ENCODE data around the gene EFCAB12.
A peak's percentile ranks its signal among the peaks of the same experiment; 100 is the strongest.
"Not testable (repeated sequence)": the region's sequence is repeated elsewhere in the genome, so short reads cannot be mapped to it uniquely, and the experiment has no call there.

EFCAB12 gene

DNA sequence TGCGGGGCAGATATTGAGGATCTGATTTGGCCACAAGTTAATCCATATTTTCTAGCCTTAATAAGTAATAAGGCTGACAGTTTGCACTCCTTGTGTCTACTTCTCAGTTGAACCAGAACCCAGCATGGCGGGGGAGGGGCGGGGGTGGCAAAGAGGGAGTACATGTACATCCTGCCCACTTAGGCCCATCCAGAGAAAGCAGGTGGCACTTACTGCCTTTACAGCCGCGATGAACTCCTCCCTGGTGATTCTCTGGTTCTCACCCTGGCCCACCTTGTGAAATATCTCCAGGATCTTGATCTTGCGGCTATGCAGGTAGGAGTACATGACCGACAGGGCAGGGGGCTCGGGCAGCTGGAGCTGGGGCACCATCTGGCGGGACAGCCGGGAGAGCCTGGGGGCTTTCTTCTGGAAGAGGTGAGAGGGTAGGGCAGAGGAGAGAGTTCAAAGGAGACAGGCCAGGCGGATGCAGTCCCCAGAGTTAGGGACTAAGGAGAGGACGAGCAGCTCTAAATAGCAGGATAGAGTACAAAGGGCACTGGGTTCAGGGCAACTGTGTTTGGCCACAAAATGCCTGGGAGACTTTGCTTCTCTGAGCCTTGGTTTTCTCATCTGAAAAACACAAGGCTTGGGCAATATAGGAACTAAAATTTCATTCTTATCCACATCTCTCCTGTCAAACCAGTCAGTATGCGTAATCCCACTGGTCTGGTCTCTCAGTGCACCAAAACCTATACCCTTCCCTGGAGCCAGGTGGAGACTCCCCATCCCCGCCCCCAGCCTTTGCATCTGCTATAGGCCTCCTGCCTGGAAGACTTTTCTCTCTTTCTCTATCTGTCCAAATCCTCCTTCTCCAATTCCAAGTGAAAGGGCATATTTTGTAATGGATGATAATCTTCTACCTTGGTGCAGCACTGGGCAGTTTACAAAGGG, 10.1 kb downstream of the EFCAB12 start:
- DNase-seq: peak; percentile 44

DNA sequence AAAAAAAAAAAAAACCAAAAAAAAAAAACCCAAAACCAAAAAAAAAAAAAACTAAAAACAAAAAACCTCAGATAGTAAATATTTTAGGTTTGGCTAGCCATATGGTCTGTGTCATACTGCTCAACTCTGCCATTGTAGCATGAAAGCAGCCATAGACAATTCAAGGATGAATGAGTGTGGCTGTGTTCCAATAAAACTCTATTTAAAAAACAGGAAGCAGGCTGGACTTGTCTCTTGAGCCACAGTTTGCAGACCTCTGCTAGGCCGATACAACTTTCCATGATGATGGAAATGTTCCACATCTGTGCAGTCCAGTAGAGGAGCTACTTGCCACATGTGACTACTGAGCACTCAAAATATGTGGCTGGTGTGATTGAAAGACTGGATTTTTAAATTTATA, 11.1 kb downstream of the EFCAB12 start:
- DNase-seq: no peak

DNA sequence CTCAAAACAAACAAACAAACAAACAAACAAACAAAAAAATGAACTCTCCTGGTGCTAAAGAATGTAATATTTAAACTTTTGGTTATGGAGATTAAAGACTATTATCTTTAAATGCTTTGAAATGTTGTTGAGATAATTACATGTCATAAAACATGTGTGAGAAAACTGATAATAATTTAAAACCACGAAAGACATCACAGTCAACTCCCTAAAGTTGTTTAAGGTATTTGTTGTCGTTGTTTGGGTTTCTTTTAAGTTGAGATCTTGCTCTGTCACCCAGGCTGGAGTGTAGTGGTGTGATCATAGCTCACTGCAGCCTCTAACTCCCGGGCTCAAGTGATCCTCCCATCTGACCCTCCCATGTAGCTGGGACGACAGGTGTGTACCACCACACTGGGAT, 12.0 kb downstream of the EFCAB12 start:
- DNase-seq: peak; percentile 24

DNA sequence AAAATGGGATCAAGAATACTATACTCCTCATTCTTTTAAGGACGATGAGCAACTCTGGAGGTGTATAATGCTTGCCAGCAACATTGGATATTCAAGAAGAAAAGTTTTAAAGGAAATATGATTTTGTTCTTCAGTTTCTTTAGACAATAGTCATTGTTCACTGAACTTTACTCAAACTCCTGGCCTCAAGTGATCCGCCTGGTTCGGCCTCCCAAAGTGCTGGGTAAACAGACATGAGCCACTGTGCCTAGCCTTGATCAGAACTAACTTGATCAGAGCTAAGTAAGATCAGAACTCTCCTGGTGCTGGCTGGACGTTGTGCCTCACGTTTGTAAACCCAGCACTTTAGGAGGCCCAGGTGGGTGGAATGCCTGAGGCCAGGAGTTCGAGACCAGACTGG, 12.6 kb downstream of the EFCAB12 start:
- peak; percentile 28 for DNase-seq

DNA sequence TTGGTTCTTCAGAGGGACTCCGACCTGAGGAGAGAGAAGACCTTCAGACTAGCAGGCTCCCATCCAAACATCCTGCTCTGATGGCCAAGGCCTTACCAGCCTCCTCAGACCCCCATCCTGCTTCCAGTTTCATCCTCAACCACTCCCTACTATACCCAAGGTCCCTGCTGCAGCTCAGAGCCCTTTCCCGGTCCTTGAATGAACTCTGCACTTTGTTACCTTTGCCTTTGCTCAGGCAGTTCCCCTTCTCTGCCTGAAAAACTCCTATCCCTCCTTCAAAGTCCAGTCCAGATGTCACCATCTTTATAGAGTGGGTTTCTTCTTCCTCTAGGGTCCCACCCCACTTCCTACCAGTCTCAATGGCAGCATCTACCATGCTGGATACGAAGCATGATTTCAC, 13.1 kb downstream of the EFCAB12 start:
- peak; percentile 15 for DNase-seq

GRCh38 chr3:129413687-129414506, 14.5 kb downstream of the EFCAB12 start:
- peak; percentile 48 for DNase-seq

DNA sequence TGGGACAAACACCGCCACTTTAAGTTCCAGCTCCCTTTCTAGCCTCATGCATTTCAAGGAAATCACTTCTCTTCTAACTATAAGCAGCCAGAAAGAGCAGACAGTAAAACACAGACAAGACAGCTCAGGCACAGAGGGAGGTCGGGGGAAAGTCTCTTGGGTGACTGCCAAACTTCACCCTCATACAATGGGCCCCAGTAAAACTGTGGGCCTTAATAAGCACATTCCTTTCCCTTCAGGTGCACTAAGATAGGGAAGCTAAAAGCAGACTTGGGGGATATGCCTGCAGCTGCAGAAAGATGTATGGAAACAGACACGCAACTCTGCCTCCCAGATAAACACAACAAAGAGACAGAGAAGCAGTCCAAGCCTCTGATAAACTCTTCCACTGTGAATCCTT, 15.2 kb downstream of the EFCAB12 start:
- DNase-seq: not testable (repeated sequence)

DNA sequence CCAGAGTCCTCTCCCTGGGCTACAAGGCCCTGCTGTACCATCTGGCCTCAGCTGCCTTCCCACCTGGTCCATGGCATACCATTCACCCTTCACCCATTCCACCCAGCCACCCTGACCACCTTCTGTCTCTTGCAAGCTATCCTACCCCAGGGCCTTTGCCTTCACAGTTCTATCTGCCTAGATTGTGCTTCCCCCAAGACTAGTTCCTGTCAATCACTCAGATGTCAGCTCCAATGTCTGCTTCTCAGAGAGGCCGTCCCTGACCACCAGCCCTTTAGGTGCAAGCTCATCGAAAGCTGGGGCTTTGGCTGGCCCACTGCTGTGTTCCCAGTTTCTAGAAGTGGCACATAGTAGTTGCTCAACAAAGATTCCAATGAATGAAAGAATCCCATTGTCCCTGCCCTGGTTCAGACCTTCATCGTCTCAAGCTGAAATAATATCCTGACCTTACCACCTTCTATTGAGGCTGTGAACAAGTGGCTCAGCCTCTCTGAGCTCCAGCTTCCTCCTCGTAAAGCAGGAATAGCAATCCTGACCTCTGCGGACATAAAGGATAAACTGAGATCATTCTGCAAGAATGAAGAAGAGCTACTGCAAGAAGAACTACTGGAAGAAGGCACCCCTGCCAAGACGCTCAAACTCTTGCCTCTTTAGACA, 15.8 kb downstream of the EFCAB12 start:
- peak; percentile 31 for DNase-seq

DNA sequence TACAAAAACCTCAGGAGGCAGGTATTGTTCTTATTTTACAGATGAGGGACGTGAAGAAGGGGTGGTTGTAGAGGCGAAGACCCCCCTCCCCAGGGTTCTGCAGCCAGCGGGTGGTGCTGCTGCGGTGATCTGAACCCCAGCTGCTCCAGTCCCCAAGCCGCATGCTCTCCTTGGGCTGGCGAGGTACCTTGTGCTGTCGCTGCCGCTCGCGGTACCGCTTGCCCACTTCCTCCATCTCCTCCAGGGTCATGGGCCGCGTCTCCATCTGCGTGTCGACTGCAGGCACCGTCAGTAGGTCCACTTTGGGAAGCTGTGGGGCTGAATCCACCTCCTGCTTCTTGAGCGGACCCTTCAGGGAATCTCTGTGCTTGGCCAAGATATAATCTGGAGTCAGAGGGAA, 17.5 kb downstream of the EFCAB12 start:
- no peak for DNase-seq

- DNase-seq: no peak
These were observed 18.9 kb downstream of the EFCAB12 start for GRCh38 chr3:129409541-129409940.

GRCh38 chr3:129404610-129405009, 23.8 kb downstream of the EFCAB12 start:
- DNase-seq: no peak

GRCh38 chr3:129404130-129404529, 24.3 kb downstream of the EFCAB12 start:
- DNase-seq: no peak

- DNase-seq: no peak
These were observed 25.0 kb downstream of the EFCAB12 start for GRCh38 chr3:129403450-129403849.

DNA sequence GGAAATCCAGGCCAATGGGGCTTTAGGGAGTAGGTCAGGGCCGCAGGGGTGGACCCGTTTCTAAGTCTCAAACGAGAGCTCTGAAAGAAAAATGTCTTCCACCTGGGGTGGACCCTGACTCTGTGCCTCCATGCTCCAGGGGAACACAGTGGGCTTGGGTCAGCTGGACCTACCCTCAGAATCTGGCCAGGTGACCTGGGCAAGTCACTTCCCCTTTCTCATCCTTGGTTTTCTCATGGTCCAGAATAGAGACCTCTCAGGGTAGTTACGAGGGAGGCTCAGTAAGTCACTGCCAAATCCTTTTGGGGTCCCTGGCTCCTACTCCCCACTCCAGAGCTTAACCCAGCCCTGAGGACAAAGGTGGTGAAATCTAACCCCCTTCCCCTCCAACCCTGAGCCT, 25.8 kb downstream of the EFCAB12 start:
- DNase-seq: no peak

GRCh38 chr3:129402210-129402609, 26.2 kb downstream of the EFCAB12 start:
- DNase-seq: no peak

GRCh38 chr3:129399895-129400357, 28.5 kb downstream of the EFCAB12 start:
- DNase-seq: no peak

- DNase-seq: peak; percentile 89
These were observed 29.1 kb downstream of the EFCAB12 start for GRCh38 chr3:129399145-129399894.

DNA sequence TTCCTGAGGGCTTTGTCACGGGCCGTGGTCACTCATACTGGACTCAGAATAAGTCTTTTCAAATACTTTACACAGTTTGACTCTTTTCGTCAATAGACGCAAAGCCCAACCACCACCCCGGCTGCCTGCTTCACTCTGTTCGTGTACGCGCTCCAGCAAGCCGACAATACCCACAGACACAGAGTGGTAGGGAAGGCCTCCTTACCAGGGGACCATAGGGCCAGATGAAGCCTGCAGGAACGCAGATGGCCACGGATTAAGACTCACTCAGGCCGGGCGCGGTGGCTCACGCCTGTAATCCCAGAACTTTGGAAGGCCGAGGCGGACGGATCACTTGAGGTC, 29.7 kb downstream of the EFCAB12 start:
- DNase-seq: peak; percentile 63

GRCh38 chr3:129393760-129394564, 34.5 kb downstream of the EFCAB12 start:
- DNase-seq: not testable (repeated sequence)

DNA sequence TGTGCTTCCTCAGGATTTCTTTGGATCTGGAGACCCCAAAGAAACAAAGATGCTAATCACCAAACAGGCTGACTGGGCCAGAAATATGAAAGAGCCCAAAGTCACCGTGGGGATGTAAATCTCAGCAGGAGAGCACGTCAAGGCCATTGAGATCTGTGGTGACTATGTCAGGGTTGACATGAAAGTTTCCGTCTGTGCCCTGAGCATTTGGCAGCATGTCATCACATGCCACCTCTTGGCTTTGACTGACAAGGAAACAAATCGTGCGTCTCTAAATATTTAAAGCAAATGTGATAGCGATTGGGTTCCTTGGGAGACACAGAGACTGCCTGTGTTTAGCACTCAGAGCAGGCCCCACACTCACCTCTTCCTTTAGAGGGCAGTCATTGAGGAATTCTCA, 35.2 kb downstream of the EFCAB12 start:
- DNase-seq: no peak

DNA sequence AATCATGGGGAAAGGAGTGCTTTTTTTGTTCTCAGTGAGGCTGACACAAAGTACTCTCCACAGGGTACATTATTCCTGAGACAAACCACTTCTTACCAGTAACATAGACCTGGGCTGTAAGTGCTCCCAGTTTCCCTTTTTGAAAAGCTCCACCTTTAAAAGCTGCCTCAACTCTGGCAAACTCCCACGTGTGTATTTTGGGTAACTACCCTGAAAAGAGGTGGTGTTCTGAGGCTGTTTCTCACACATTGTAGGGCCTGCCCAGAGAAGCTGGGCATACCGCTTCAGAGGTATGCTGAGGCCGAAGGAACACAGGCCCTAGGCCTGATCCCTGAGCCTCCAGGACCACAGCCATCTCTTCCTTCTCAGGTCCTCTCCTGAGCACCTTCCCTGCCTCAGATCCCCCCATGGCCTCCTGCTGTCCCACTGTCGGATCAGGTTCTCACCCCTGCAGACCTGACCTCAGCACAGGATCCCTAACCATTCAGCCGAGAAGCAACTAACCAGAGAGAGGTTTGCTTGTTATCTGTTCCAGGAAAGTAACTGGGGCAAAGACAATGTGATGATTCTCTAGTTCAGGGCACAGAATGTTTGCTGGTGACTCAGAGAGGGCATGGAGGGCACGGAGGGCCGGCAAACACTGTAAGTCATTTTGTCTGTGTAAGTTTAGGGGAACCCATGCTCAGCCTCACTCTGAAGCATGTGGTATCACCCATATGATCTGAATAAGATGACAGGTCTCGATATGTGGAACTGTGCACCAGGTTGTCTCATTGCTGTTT, 36.1 kb downstream of the EFCAB12 start:
- DNase-seq: not testable (repeated sequence)
